GM18520 (cell line): ENCODE results near the gene SARM1.
"Not testable (repeated sequence)": the region's sequence is repeated elsewhere in the genome, so short reads cannot be mapped to it uniquely, and the experiment has no call there.

Experiments
- ATAC-seq: cut with Tn5 transposase; IDR thresholded peaks from one replicate; pipeline ENCODE4 v1.9.1; 2021; ENCODE audit not compliant: unreplicated experiment

The SARM1 gene

DNA sequence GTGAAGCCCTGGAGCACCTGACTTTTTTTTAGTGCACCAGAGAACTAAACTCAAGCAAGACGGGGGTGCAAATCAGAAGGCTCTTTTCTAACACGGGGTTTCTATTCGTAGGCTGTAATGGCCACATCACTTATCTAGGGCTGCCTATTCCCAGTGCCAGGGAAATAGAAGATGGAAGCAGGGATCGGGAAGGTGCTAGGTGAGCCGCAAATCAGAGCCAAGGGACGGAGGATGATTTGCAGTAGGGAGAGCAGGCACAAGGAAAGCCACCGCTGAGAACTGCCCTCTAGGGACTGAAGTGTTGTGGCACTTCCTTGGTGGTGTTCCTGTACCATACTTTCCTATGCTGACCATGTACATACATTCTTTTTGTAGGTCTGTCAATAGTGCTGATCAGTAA is 42.3 kb downstream of the SARM1 start:
- ATAC-seq, result no peak

- no peak for ATAC-seq
Measured at GRCh38 chr17:28415886-28416285, 44.4 kb downstream of the SARM1 start.

DNA sequence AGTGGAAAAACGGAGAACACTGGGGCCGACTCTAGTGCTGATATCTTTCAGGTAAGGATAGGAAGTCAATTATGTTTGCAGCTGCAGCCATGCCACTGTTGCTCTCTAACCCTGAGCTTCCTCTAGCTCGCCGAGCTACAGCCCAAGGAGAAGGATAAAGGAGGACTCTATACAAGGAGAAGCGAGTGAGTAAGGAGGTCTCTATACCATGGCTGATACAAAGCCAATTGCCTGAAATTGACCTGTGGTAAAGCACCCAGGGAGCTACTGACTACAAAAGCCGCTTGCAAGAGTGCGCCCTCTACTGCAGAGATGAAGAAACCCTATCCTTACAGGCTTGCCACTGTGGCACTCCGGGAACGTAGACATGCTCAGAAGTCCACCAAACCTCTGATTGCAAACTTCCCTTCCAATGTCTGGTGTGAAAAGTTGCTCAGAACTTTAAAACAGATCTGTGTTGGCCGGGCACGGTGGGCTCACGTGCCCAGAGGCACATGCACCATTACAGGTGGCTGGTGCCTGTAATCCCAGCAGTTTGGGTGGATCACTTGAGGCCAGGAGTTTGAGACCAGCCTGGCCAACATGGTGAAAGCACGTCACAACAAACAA is 45.3 kb downstream of the SARM1 start:
- ATAC-seq, result no peak

DNA sequence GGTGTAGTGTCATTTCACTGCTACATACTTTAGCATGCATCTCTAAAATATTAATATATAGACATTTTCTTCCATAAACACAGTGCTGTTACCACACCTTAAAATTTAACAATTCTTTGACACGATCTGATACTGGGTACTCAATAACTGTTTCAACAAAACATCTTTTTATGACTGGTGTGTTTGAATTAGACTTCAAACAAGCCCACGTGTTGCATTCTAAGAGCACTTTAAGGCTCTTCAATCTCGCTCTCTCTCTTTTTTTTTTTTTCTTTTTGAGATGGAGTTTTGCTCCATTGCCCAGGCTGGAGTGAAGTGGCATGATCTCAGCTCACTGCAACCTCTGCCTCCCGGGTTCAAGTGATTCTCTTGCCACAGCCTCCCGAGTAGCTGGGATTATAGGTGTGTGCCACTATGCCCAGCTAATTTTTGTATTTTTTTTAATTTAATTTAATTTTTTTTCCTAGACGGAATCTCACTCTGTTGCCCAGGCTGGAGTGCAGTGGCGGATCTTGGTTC is 50.4 kb downstream of the SARM1 start:
- no peak for ATAC-seq

DNA sequence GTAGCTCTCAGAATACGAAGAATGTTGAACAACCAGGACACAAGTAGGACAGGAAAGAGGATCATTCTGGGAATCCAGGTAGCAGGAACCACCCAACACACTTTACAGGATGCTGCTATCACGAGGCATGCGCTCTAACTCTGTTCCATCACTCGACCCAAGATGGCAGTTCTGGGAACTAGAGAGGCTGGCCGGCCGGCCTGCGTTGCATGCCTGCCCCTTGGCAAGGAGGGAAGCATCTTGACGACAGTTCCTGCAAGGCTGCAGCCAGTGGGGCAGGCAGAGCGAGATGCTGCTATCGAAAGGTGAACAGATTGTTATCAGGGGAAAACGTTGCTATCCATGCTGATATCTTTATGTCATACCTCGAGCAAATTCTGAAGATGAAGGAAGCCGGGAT is 53.7 kb downstream of the SARM1 start:
- ATAC-seq, result no peak

- no peak for ATAC-seq
Measured at GRCh38 chr17:28426081-28426519, 54.6 kb downstream of the SARM1 start.

GRCh38 chr17:28427371-28427770 is 55.9 kb downstream of the SARM1 start:
- ATAC-seq, result no peak

DNA sequence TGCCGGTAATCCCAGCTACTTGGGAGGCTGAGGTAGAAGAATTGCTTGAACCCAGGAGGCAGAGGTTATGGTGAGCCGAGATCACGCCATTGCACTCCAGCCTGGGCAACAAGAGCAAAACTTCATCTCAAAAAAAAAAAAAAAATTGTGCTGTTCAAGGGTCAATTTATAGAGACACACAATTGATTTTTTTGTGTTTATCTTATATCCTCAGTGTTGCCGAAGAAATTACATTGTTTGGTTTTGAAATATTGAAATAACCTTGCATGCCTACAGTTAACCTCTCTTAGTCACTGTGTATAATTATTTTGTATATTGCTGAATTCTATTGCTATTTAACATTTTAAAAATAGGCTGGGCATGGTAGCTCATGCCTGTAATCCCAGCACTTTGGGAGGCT is 56.5 kb downstream of the SARM1 start:
- not testable (repeated sequence) for ATAC-seq

- no peak for ATAC-seq
Measured at GRCh38 chr17:28433721-28434120, 62.2 kb downstream of the SARM1 start.

GRCh38 chr17:28434326-28434725 is 62.8 kb downstream of the SARM1 start:
- not testable (repeated sequence) for ATAC-seq

GRCh38 chr17:28443901-28444638 is 72.6 kb downstream of the SARM1 start:
- no peak for ATAC-seq

- ATAC-seq, result no peak
Measured at GRCh38 chr17:28446716-28447395, 75.4 kb downstream of the SARM1 start.

- no peak for ATAC-seq
Measured at GRCh38 chr17:28447396-28447760, 75.9 kb downstream of the SARM1 start.

DNA sequence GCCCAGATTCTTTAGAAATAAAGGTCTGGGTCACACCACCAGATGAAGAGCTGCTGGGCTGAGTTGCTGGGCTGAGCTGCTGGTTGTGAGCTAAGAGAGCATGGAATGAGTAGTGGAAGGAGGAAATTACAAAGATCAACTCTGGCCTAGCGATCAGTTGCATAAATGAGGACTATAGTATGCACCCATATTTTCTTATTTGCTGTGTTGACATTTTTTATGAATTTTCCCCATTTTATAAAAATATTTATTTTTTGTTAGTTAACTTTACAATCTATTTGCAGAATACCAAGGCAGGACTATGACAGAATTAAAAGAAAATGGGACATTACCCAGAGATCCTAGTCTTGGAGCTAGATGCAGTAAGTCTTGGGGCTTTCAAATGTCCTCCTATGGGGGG is 78.4 kb downstream of the SARM1 start:
- no peak for ATAC-seq
